ENCODE measurements around the gene APAF1. TPM values are rescaled to one million over a fixed set of nuclear protein-coding genes. Genes with fewer than 3 reads are reported as not detected.
"Not testable (repeated sequence)": the region's sequence is repeated elsewhere in the genome, so short reads cannot be mapped to it uniquely, and the experiment has no call there.

APAF1 gene
- polyA plus RNA-seq, 1 experiment = 6.0 TPM

DNA sequence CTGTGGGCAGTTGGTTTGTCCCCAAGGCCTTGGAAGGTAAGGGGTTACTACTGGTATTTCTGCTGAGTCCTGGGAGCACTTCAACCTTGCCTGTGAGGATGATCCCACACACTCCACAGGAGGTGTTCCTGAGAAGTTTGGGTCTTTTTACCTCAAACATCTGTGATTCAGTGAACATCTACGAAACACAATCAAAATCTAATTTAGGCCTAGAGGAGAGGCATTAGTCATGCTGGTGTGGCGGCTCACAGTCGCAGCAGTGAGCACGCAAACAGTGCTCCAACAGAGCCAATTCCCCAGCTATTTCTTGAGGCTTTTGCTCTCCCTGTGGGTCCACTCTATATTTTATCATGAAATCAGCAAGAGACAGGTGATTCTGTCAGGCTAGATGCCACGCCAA lies 107.6 kb downstream of the APAF1 start:
- TF ChIP-seq CTCF (IDR thresholded peaks at IDR 0.05; ENCODE audit: insufficient read depth, low read depth, low read length) = no peak
- Histone ChIP-seq H3K4me3 (ENCODE audit: low read depth, low read length) (no peak overlapping the region), H3K36me3 (ENCODE audit: control insufficient read depth, insufficient read depth, low read length) (no peaks in the 10 kb centered on the region), H3K27me3 (ENCODE audit: control insufficient read depth, insufficient read depth, low read length) (no peaks in the 10 kb centered on the region)
- ChIA-PET CTCF (interaction anchor here (1.1 to 1.7 kb wide), 2 partner anchors 19 to 41 kb away, joined by 3 to 4 read pairs; no protein-coding TSS in a partner anchor), POLR2A (no interaction called here)
- DNase-seq (ENCODE audit: low read depth) = peak; percentile 60

GRCh38 chr12:98754095-98754494 lies 109.0 kb downstream of the APAF1 start:
- DNase-seq (ENCODE audit: low read depth) = peak; percentile 56
- H3K36me3 ChIP-seq (ENCODE audit: control insufficient read depth, insufficient read depth, low read length) = no peaks in the 10 kb centered on the region
- TF ChIP-seq CTCF (IDR thresholded peaks at IDR 0.05; ENCODE audit: insufficient read depth, low read depth, low read length) = no peak
- H3K27me3 ChIP-seq (ENCODE audit: control insufficient read depth, insufficient read depth, low read length) = no peaks in the 10 kb centered on the region
- ChIA-PET POLR2A (no interaction called here), CTCF (interaction anchor here (1.7 kb wide), 1 partner anchor 20 kb away, joined by 4 read pairs; no protein-coding TSS in a partner anchor)
- no peak overlapping the region for H3K4me3 ChIP-seq (ENCODE audit: low read depth, low read length)

- H3K27me3 ChIP-seq (ENCODE audit: control insufficient read depth, insufficient read depth, low read length); H3K36me3 ChIP-seq (ENCODE audit: control insufficient read depth, insufficient read depth, low read length); POLR2A ChIA-PET; CTCF ChIA-PET; H3K4me3 ChIP-seq (ENCODE audit: low read depth, low read length): not testable (repeated sequence)
- DNase-seq (ENCODE audit: low read depth) = peak; percentile 19
Measured at GRCh38 chr12:98755855-98756254, 110.8 kb downstream of the APAF1 start.

DNA sequence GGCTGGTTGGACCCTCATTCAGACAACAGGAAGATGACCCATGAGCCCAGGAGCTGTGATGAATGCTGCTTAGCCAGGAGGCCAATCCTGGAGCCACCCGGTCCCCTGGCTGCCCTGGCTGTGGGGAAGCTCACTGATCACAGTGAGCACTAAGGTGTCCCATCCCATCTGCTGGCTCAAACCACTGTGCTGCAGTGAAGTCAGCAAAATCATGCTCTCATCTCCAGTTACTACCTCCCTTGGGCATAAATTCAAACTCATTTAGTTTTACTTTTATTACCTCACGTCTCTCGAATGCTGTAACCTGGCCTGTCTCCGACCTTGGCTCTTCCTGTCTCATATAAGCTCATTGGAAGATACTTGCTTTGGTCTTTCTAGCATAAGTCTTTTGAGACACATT lies 112.4 kb downstream of the APAF1 start:
- ChIA-PET CTCF (interaction anchor here (0.6 kb wide), 1 partner anchor 46 kb away, joined by 3 read pairs; no protein-coding TSS in a partner anchor), POLR2A (no interaction called here)

GRCh38 chr12:98758331-98758730 lies 113.2 kb downstream of the APAF1 start:
- Histone ChIP-seq H3K4me3 (ENCODE audit: low read depth, low read length) (no peak overlapping the region), H3K36me3 (ENCODE audit: control insufficient read depth, insufficient read depth, low read length) (no peaks in the 10 kb centered on the region), H3K27me3 (ENCODE audit: control insufficient read depth, insufficient read depth, low read length) (no peaks in the 10 kb centered on the region; the same call in 1 of the 2 replicates)
- peak; percentile 20 for DNase-seq (ENCODE audit: low read depth)
- TF ChIP-seq CTCF (IDR thresholded peaks at IDR 0.05; ENCODE audit: insufficient read depth, low read depth, low read length) = no peak
- CTCF ChIA-PET = no interaction called here
- POLR2A ChIA-PET = no interaction called here

More for the DNA sequence above, 112.4 kb downstream of the APAF1 start:
- TF ChIP-seq CTCF (IDR thresholded peaks at IDR 0.05; ENCODE audit: insufficient read depth, low read depth, low read length) = no peak
- Histone ChIP-seq H3K27me3 (ENCODE audit: control insufficient read depth, insufficient read depth, low read length) (no peaks in the 10 kb centered on the region; the same call in 1 of the 2 replicates), H3K36me3 (ENCODE audit: control insufficient read depth, insufficient read depth, low read length) (no peaks in the 10 kb centered on the region), H3K4me3 (ENCODE audit: low read depth, low read length) (no peak overlapping the region)
- DNase-seq (ENCODE audit: low read depth) = no peak

- Histone ChIP-seq H3K27me3 (ENCODE audit: control insufficient read depth, insufficient read depth, low read length) (no peaks in the 10 kb centered on the region; the same call in 1 of the 2 replicates), H3K36me3 (ENCODE audit: control insufficient read depth, insufficient read depth, low read length) (no peaks in the 10 kb centered on the region), H3K4me3 (ENCODE audit: low read depth, low read length) (no peak overlapping the region)
- POLR2A ChIA-PET = no interaction called here
- TF ChIP-seq CTCF (IDR thresholded peaks at IDR 0.05; ENCODE audit: insufficient read depth, low read depth, low read length) = no peak
- CTCF ChIA-PET = interaction anchor here (0.6 kb wide), 1 partner anchor 140 kb away, joined by 3 read pairs; no protein-coding TSS in a partner anchor
- no peak for DNase-seq (ENCODE audit: low read depth)
Measured at GRCh38 chr12:98763656-98764055, 118.6 kb downstream of the APAF1 start.
